Activated CD8-positive, alpha-beta T cell treated with anti-CD3 and anti-CD28 coated beads for 36 hours (primary cell): ENCODE data around the gene ZNF586. TPM values are rescaled to one million over a fixed set of nuclear protein-coding genes. Genes with fewer than 3 reads are reported as not detected.
A peak's percentile ranks its signal among the peaks of the same experiment; 100 is the strongest.

Source experiments
- ATAC-seq: fragments of 200-7000 bp; cut with Tn5 transposase; one replicate; pipeline ENCODE4 v1.10.0; 2021; ENCODE audit warnings: mild to moderate bottlenecking, moderate library complexity
- CTCF ChIA-PET: fragments of 350-600 bp; sonication (Branson Sonifier 250); formaldehyde crosslinking; loops from one replicate; lab custom pipeline; 2021; ENCODE audit warnings: antibody characterized with exemption; lab: Charles Lee
- POLR2A ChIA-PET: fragments of 350-600 bp; sonication (Branson Sonifier 250); formaldehyde crosslinking; loops from one replicate; lab custom pipeline; 2021; ENCODE audit warnings: antibody characterized with exemption; lab: Charles Lee
- DNase-seq: peaks from one replicate; pipeline ENCODE4 v3.0.0-alpha.2; 2020
- H3K27ac Mint-ChIP-seq: one replicate; pipeline ENCODE4 v1.8.0; 2021; ENCODE audit warnings: mild to moderate bottlenecking, mixed read lengths
- H3K27me3 Mint-ChIP-seq: one replicate; pipeline ENCODE4 v1.8.0; 2021; ENCODE audit warnings: mixed read lengths
- H3K36me3 Mint-ChIP-seq: one replicate; pipeline ENCODE4 v1.8.0; 2021; ENCODE audit warnings: low read depth, mixed read lengths
- H3K4me1 Mint-ChIP-seq: one replicate; pipeline ENCODE4 v1.8.0; 2021; ENCODE audit warnings: low read depth, mixed read lengths
- H3K4me3 Mint-ChIP-seq: one replicate; pipeline ENCODE4 v1.8.0; 2021; ENCODE audit warnings: mild to moderate bottlenecking, moderate library complexity, mixed read lengths
- H3K9me3 Mint-ChIP-seq: one replicate; pipeline ENCODE4 v1.8.0; 2021; ENCODE audit warnings: mixed read lengths
- CTCF ChIP-seq: fragments of 200-600 bp; IDR thresholded peaks from one replicate; pipeline ENCODE4 v1.8.0; 2022; ENCODE audit warnings: antibody characterized with exemption, mild to moderate bottlenecking
- intact Hi-C: fragments of 100-400 bp; cut with micrococcal nuclease; formaldehyde crosslinking; loops from one replicate; pipeline ENCODE4 v1.10.0; 2022
- total RNA-seq, 2 experiments: library from RNA; stranded (reverse); gene quantifications; one replicate each; pipeline ENCODE4 v1.2.3, GENCODE V29; 2021

Gene ZNF586
- total RNA-seq, 2 experiments from 2014 or later = 16.7 to 21.8 TPM

GRCh38 chr19:57813919-57814504 is 44.5 kb downstream of the ZNF586 start:
- intact Hi-C loops = no loop called here
- ChIA-PET CTCF (no interaction called here), POLR2A (interaction anchor here (1.6 kb wide), 1 partner anchor 12 kb away, joined by 6 read pairs; no protein-coding TSS in a partner anchor)
- DNase-seq = no peak
- no peaks in the 10 kb centered on the region for H3K9me3 Mint-ChIP-seq
- peaks cover 33% of the 10 kb centered on the region for H3K36me3 Mint-ChIP-seq
- no peaks in the 10 kb centered on the region for H3K27me3 Mint-ChIP-seq
- no peak for TF ChIP-seq CTCF
- H3K4me3 Mint-ChIP-seq = peak overlapping the region; percentile 94
- peaks cover 50% of the 10 kb centered on the region for H3K4me1 Mint-ChIP-seq
- no peak for ATAC-seq
- H3K27ac Mint-ChIP-seq = peak overlapping the region; percentile 90

- Mint-ChIP-seq H3K36me3 (peaks cover 30% of the 10 kb centered on the region), H3K27me3 (no peaks in the 10 kb centered on the region), H3K27ac (peak within 1 kb of the TSS; percentile 90), H3K9me3 (no peaks in the 10 kb centered on the region), H3K4me3 (peak within 1 kb of the TSS; percentile 94), H3K4me1 (peaks cover 44% of the 10 kb centered on the region)
- ATAC-seq (peak; percentile 80), DNase-seq (peak; percentile 86)
- TF ChIP-seq CTCF = no peak
- intact Hi-C loops = no loop called here
- ChIA-PET CTCF (no interaction called here), POLR2A (interaction anchor here (0.6 to 1.6 kb wide), 5 partner anchors 11 to 144 kb away, joined by 3 to 6 read pairs (median 3); partner anchors contain the start of gene ZNF776)
These were observed 45.2 kb downstream of the ZNF586 start, which contains the start of gene ZNF552 for GRCh38 chr19:57814505-57815246. TSS of gene ZNF552 (minus strand) at chr19:57814913. CDS start at chr19:57814743, 170 bp downstream.

- Mint-ChIP-seq H3K27ac (peak overlapping the region; percentile 90), H3K27me3 (no peaks in the 10 kb centered on the region), H3K4me3 (peak overlapping the region; percentile 94), H3K9me3 (no peaks in the 10 kb centered on the region), H3K36me3 (peaks cover 32% of the 10 kb centered on the region), H3K4me1 (peaks cover 44% of the 10 kb centered on the region)
- TF ChIP-seq CTCF = no peak
- ChIA-PET CTCF (no interaction called here), POLR2A (interaction anchor here (0.6 to 1.6 kb wide), 5 partner anchors 11 to 143 kb away, joined by 3 to 6 read pairs (median 3); partner anchors contain the start of gene ZNF776)
- DNase-seq = no peak
- intact Hi-C loops = no loop called here
- no peak for ATAC-seq
These were observed 46.0 kb downstream of the ZNF586 start for GRCh38 chr19:57815247-57816075.

- ATAC-seq (no peak), DNase-seq (peak; percentile 15)
- no peaks in the 10 kb centered on the region for H3K9me3 Mint-ChIP-seq
- CTCF ChIA-PET = no interaction called here
- H3K27me3 Mint-ChIP-seq = no peaks in the 10 kb centered on the region
- no peak for TF ChIP-seq CTCF
- H3K36me3 Mint-ChIP-seq = peaks cover 35% of the 10 kb centered on the region
- peaks cover 51% of the 10 kb centered on the region for H3K4me1 Mint-ChIP-seq
- POLR2A ChIA-PET = no interaction called here
- H3K4me3 Mint-ChIP-seq = no peak overlapping the region
- intact Hi-C loops = no loop called here
- H3K27ac Mint-ChIP-seq = no peak overlapping the region
These were observed 47.2 kb downstream of the ZNF586 start for GRCh38 chr19:57816652-57817051.
